ENCODE results near the gene CA7.

GRCh38 chr16:66881014-66881417, 36.8 kb downstream of the CA7 start:
- TF ChIP-seq POLR2AphosphoS5 (IDR thresholded peaks at IDR 0.05) (no peak), POLR2A (IDR thresholded peaks at IDR 0.05) (no peak), EP300 (IDR thresholded peaks at IDR 0.05) (no peak)
- TF ChIP-seq, protein P1, sequence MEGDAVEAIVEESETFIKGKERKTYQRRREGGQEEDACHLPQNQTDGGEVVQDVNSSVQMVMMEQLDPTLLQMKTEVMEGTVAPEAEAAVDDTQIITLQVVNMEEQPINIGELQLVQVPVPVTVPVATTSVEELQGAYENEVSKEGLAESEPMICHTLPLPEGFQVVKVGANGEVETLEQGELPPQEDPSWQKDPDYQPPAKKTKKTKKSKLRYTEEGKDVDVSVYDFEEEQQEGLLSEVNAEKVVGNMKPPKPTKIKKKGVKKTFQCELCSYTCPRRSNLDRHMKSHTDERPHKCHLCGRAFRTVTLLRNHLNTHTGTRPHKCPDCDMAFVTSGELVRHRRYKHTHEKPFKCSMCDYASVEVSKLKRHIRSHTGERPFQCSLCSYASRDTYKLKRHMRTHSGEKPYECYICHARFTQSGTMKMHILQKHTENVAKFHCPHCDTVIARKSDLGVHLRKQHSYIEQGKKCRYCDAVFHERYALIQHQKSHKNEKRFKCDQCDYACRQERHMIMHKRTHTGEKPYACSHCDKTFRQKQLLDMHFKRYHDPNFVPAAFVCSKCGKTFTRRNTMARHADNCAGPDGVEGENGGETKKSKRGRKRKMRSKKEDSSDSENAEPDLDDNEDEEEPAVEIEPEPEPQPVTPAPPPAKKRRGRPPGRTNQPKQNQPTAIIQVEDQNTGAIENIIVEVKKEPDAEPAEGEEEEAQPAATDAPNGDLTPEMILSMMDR (IDR thresholded peaks at IDR 0.05), result no peak

Data from upper lobe of left lung (tissue), 4 donors.